OCI-LY1 (cell line): ENCODE results near the gene ATP9B.
"Not testable (repeated sequence)": the region's sequence is repeated elsewhere in the genome, so short reads cannot be mapped to it uniquely, and the experiment has no call there.

Experiments
- H2AFZ ChIP-seq: fragments of 200-600 bp; sonication (generic), shearing (Covaris generic); 2 replicates; pipeline ENCODE4 v1.6.0; 2014; ENCODE audit warnings: antibody characterized with exemption, mild to moderate bottlenecking, low read length
- H3F3A ChIP-seq: fragments of 200-600 bp; sonication (generic), shearing (Covaris generic); 2 replicates; pipeline ENCODE4 v1.6.0; 2014; ENCODE audit warnings: mild to moderate bottlenecking, antibody characterized with exemption, low read length, moderate library complexity; ENCODE audit not compliant: insufficient read depth
- H3K27ac ChIP-seq: fragments of 200-600 bp; sonication (generic); 2 replicates; pipeline ENCODE4 v1.5.1; 2014; ENCODE audit warnings: low read length, mixed run types, mild to moderate bottlenecking, low read depth; ENCODE audit not compliant: poor library complexity, severe bottlenecking
- H3K27me3 ChIP-seq: fragments of 200-600 bp; sonication (generic); 2 replicates; pipeline ENCODE4 v1.6.0; 2014; ENCODE audit warnings: antibody characterized with exemption, mild to moderate bottlenecking, low read length, moderate library complexity; ENCODE audit not compliant: insufficient read depth
- H3K36me3 ChIP-seq: fragments of 200-600 bp; sonication (generic); 2 replicates; pipeline ENCODE4 v1.6.1; 2014; ENCODE audit warnings: mild to moderate bottlenecking, antibody characterized with exemption, low read length, moderate library complexity, mixed read lengths; ENCODE audit not compliant: insufficient read depth
- H3K4me1 ChIP-seq: fragments of 200-600 bp; sonication (generic); 2 replicates; pipeline ENCODE4 v1.5.1; 2014; ENCODE audit warnings: mild to moderate bottlenecking, low read length, moderate library complexity; ENCODE audit not compliant: insufficient read depth, severe bottlenecking
- H3K4me2 ChIP-seq: fragments of 200-600 bp; sonication (generic), shearing (Covaris generic); 2 replicates; pipeline ENCODE4 v1.6.1; 2014; ENCODE audit warnings: low read length
- H3K4me3 ChIP-seq: fragments of 200-600 bp; sonication (generic); 2 replicates; pipeline ENCODE4 v1.5.1; 2014; ENCODE audit warnings: low read length, low read depth, mild to moderate bottlenecking, mixed read lengths; ENCODE audit not compliant: poor library complexity, severe bottlenecking
- H3K79me2 ChIP-seq: fragments of 200-600 bp; shearing (Covaris generic); 2 replicates; pipeline ENCODE4 v1.6.1; 2016; ENCODE audit warnings: mixed run types, low read length, mixed read lengths; ENCODE audit not compliant: insufficient read depth
- H3K9ac ChIP-seq: fragments of 200-600 bp; sonication (generic), shearing (Covaris generic); 2 replicates; pipeline ENCODE4 v1.6.1; 2014; ENCODE audit warnings: mild to moderate bottlenecking, low read length, mixed read lengths
- H3K9me2 ChIP-seq: fragments of 200-600 bp; sonication (generic), shearing (Covaris generic); 2 replicates; pipeline ENCODE4 v1.6.1; 2014; ENCODE audit warnings: low read depth, mild to moderate bottlenecking, low read length, mixed read lengths
- H3K9me3 ChIP-seq: fragments of 200-600 bp; shearing (Covaris generic); 2 replicates; pipeline ENCODE4 v1.6.1; 2014; ENCODE audit warnings: low read length, mixed read lengths
- H4K20me1 ChIP-seq: fragments of 200-600 bp; sonication (generic), shearing (Covaris generic); 2 replicates; pipeline ENCODE4 v1.6.0; 2016; ENCODE audit warnings: mild to moderate bottlenecking, low read length; ENCODE audit not compliant: insufficient read depth
- EZH2 ChIP-seq: fragments of 200-600 bp; sonication (generic), shearing (Covaris generic); IDR thresholded peaks from 2 replicates; pipeline ENCODE4 v1.8.0; 2017; ENCODE audit warnings: borderline replicate concordance, mixed run types, mild to moderate bottlenecking, antibody characterized with exemption, low read length, moderate library complexity, mixed read lengths
- TF ChIP-seq, protein P1 (sequence below): fragments of 200-600 bp; sonication (generic), shearing (Covaris generic); IDR thresholded peaks from 2 replicates; pipeline ENCODE4 v1.5.1; 2017; ENCODE audit warnings: mild to moderate bottlenecking, antibody characterized with exemption, low read length, moderate library complexity, mixed read lengths

The ATP9B gene

DNA sequence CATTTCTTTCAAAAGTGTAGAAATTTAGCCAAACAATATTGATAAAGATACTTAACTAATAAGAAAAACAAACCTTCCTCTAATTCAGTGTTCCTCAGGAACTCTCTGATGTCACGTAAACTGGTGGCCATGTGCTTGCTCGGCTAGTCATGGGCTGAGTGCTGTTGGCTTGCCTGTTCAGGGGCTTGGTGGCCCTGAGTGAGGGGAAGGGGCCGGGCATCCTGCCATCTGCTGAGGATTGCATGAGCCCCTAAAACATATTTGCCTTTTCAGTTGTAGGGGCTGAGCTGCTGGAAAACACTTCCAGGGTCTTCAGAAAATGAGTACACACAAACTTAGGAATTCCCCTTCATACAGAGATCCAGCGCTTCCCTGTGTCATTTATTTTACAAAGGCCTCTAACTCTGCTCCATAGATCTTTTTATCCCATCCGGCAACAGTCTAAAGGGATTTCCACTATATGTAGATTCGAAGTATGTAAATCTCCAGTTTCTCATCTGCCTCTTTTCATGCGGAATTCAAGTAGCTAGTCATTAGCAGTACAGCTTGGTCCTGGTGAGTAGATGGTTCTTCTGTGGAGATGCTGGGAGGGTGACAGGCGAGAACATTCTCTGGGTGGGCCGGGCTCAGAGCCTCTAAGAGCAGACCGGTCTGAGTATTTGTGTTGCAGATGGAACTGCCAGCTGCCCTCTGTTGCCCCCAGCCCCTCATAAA lies 306.4 kb downstream of the ATP9B start:
- Histone ChIP-seq H3K36me3 (peaks cover 7% of the 10 kb centered on the region; the same call in 1 of the 2 replicates), H3K4me3 (no peak overlapping the region), H3K4me2 (no peak overlapping the region), H4K20me1 (no peaks in the 10 kb centered on the region), H3K27me3 (no peaks in the 10 kb centered on the region), H2AFZ (no peak overlapping the region), H3K9me2 (no peaks in the 10 kb centered on the region), H3F3A (no peaks in the 10 kb centered on the region), H3K9ac (no peak overlapping the region), H3K27ac (no peak overlapping the region), H3K4me1 (no peaks in the 10 kb centered on the region), H3K79me2 (no peaks in the 10 kb centered on the region), H3K9me3 (no peaks in the 10 kb centered on the region)
- TF ChIP-seq EZH2: no peak
- TF ChIP-seq, protein P1, sequence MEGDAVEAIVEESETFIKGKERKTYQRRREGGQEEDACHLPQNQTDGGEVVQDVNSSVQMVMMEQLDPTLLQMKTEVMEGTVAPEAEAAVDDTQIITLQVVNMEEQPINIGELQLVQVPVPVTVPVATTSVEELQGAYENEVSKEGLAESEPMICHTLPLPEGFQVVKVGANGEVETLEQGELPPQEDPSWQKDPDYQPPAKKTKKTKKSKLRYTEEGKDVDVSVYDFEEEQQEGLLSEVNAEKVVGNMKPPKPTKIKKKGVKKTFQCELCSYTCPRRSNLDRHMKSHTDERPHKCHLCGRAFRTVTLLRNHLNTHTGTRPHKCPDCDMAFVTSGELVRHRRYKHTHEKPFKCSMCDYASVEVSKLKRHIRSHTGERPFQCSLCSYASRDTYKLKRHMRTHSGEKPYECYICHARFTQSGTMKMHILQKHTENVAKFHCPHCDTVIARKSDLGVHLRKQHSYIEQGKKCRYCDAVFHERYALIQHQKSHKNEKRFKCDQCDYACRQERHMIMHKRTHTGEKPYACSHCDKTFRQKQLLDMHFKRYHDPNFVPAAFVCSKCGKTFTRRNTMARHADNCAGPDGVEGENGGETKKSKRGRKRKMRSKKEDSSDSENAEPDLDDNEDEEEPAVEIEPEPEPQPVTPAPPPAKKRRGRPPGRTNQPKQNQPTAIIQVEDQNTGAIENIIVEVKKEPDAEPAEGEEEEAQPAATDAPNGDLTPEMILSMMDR: no peak

DNA sequence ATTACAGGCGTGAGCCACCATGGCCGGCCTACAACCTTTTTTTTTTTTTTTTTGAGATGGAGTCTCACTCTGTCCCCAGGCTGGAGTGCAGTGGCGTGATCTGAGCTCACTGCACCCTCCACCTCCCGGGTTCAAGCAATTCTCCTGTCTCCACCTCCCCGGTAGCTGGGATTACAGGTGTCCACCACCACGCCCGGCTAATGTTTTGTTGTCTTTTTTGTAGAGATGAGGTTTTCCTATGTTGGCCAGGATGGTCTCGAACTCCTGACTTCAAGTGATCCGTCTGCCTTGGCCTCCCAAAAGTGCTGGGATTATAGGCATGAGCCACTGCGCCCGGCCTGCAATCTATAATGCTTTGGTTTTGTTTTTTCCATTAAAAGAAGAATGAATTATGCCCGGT lies 307.5 kb downstream of the ATP9B start:
- H4K20me1 ChIP-seq, H3K9me2 ChIP-seq, H3K9ac ChIP-seq, H3K27ac ChIP-seq, H3K4me1 ChIP-seq, H3K79me2 ChIP-seq, H3K9me3 ChIP-seq, H3F3A ChIP-seq, H3K36me3 ChIP-seq, H3K27me3 ChIP-seq, H3K4me2 ChIP-seq, H2AFZ ChIP-seq, H3K4me3 ChIP-seq: not testable (repeated sequence)

- peaks cover 7% of the 10 kb centered on the region; the same call in 1 of the 2 replicates for H3K36me3 ChIP-seq
- H2AFZ ChIP-seq: no peak overlapping the region
- no peak overlapping the region for H3K27ac ChIP-seq
- H3K4me1 ChIP-seq: no peaks in the 10 kb centered on the region
- H3K4me2 ChIP-seq: no peak overlapping the region
- H3F3A ChIP-seq: no peaks in the 10 kb centered on the region
- H3K9me2 ChIP-seq: no peaks in the 10 kb centered on the region
- H3K9me3 ChIP-seq: no peaks in the 10 kb centered on the region
- H3K4me3 ChIP-seq: no peak overlapping the region
- TF ChIP-seq, protein P1: no peak
- no peak for TF ChIP-seq EZH2
- H3K27me3 ChIP-seq: 0 out of 2 replicates have a peak, but pooled peaks cover 2% of the 10 kb centered on the region
- no peak overlapping the region for H3K9ac ChIP-seq
- no peaks in the 10 kb centered on the region for H4K20me1 ChIP-seq
- H3K79me2 ChIP-seq: no peaks in the 10 kb centered on the region
Observed at GRCh38 chr18:79377187-79377891, 308.1 kb downstream of the ATP9B start.
